MM.1S (cell line): ENCODE measurements around the gene BMP7.

Experiments used
- CTCF ChIP-seq: fragments of 300-600 bp; sonication (generic); IDR thresholded peaks from 2 replicates; pipeline ENCODE4 v1.5.1; 2016; ENCODE audit warnings: antibody characterized with exemption, low read length, mixed read lengths
- EZH2 ChIP-seq: fragments of 300-600 bp; sonication (generic); optimal IDR thresholded peaks from 2 replicates; pipeline ENCODE3; 2017; ENCODE audit warnings: low read depth, mild to moderate bottlenecking, antibody characterized with exemption, low read length, mixed read lengths
- EZH2phosphoT487 ChIP-seq: fragments of 300-600 bp; sonication (generic); IDR thresholded peaks from 2 replicates; pipeline ENCODE4 v1.6.1; 2018; ENCODE audit warnings: antibody characterized with exemption, low read length

DNA sequence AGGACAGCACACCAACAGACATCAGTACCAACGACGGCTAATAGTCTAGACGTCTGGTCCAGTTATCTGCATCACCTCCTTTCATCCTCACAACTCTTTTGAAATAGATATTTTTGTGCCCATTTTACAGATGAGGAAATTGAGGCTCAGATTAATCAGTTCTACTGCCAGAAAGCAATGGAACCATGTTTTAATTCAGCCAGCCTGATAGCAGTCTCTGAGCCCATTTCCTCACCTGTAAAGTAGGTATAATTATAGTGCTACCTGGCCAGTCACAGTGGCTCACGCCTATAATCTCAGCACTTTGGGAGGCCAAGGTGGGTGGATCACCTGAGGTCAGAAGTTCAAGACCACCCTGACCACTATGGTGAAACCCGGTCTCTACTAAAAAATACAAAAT, 9.8 kb upstream of the BMP7 start:
- no peak for TF ChIP-seq CTCF
- TF ChIP-seq EZH2: no peak
- no peak for TF ChIP-seq EZH2phosphoT487
